SKM-1 treated with dmso at 0.1 percent for 144 hours (cell line): ENCODE data around the gene RLF.
A peak's percentile ranks its signal among the peaks of the same experiment; 100 is the strongest.

ENCODE experiments used
- DNase-seq: peaks from one replicate; lab custom pipeline; 2025; ENCODE audit not compliant: unreplicated experiment; lab: John Stamatoyannopoulos, UW

The RLF gene

GRCh38 chr1:40161125-40161887, at the start of gene RLF:
RLF (plus strand) TSS chr1:40161387; CDS start chr1:40161400, 13 bp downstream.
- peak; percentile 92 for DNase-seq

- DNase-seq = no peak
Measured at GRCh38 chr1:40114400-40114799, 46.8 kb upstream of the RLF start.

GRCh38 chr1:40120128-40120527, 41.1 kb upstream of the RLF start:
- no peak for DNase-seq

- DNase-seq = no peak
Measured at GRCh38 chr1:40122855-40123254, 38.3 kb upstream of the RLF start.

GRCh38 chr1:40130892-40131291, 30.3 kb upstream of the RLF start:
- DNase-seq = peak; percentile 39

- DNase-seq = no peak
Measured at GRCh38 chr1:40132383-40133311, 28.5 kb upstream of the RLF start.

GRCh38 chr1:40133312-40133665, 27.9 kb upstream of the RLF start:
- no peak for DNase-seq

- DNase-seq = no peak
Measured at GRCh38 chr1:40133839-40134238, 27.3 kb upstream of the RLF start.

GRCh38 chr1:40140211-40140973, 20.8 kb upstream of the RLF start:
- DNase-seq = no peak

GRCh38 chr1:40141878-40142535, 19.2 kb upstream of the RLF start:
- DNase-seq = no peak

- peak; percentile 59 for DNase-seq
Measured at GRCh38 chr1:40143891-40144575, 17.2 kb upstream of the RLF start.

- no peak for DNase-seq
Measured at GRCh38 chr1:40151457-40152079, 9.6 kb upstream of the RLF start.

- DNase-seq = peak; percentile 72
Measured at GRCh38 chr1:40153073-40153770, 8.0 kb upstream of the RLF start.

- DNase-seq = no peak
Measured at GRCh38 chr1:40155135-40155534, 6.1 kb upstream of the RLF start.

GRCh38 chr1:40155910-40156309, 5.3 kb upstream of the RLF start:
- DNase-seq = no peak

GRCh38 chr1:40160806-40161124, 422 bp upstream of the RLF start:
- no peak for DNase-seq

GRCh38 chr1:40161888-40162397, 756 bp downstream of the RLF start:
- no peak for DNase-seq

- no peak for DNase-seq
Measured at GRCh38 chr1:40162753-40163441, 1.7 kb downstream of the RLF start.

- no peak for DNase-seq
Measured at GRCh38 chr1:40167317-40167716, 6.1 kb downstream of the RLF start.
